ENCODE data around the gene BEST2. TPM values are rescaled to one million over a fixed set of nuclear protein-coding genes. Genes with fewer than 3 reads are reported as not detected.

Gene BEST2
- total RNA-seq, 1 experiment from 2014 or later = 0.70 TPM

GRCh38 chr19:12794196-12794941 lies 42.8 kb downstream of the BEST2 start:
- peaks cover 80% of the 10 kb centered on the region for H3K36me3 Mint-ChIP-seq (ENCODE audit: insufficient read depth, unreplicated experiment)
- peak overlapping the region; percentile 94 for H3K4me3 Mint-ChIP-seq (ENCODE audit: unreplicated experiment)
- intact Hi-C loops (cut with micrococcal nuclease) = loop anchor here (5.0 kb wide), 1 partner anchor 72 kb away; the partner anchor contains the start of gene TNPO2
- no peaks in the 10 kb centered on the region for H3K9me3 Mint-ChIP-seq (ENCODE audit: unreplicated experiment)
- no peaks in the 10 kb centered on the region for H3K27me3 Mint-ChIP-seq (ENCODE audit: insufficient read depth, unreplicated experiment)
- peak overlapping the region; percentile 95 for H3K27ac Mint-ChIP-seq (ENCODE audit: low read depth, unreplicated experiment)
- H3K4me1 Mint-ChIP-seq (ENCODE audit: insufficient read depth, unreplicated experiment) = peaks cover 29% of the 10 kb centered on the region
- ChIA-PET POLR2A (interaction anchor here (0.7 to 8.4 kb wide), 12 partner anchors 7 to 1733 kb away, joined by 3 to 410 read pairs (median 11); partner anchors contain the start of genes HOOK2, PRDX2, RNASEH2A and THSD8), CTCF (interaction anchor here (0.5 to 14.5 kb wide), 8 partner anchors 8 to 97 kb away, joined by 3 to 307 read pairs (median 3); partner anchors contain the start of gene HOOK2)
- DNase-seq (ENCODE audit: unreplicated experiment) = no peak
- no peak for TF ChIP-seq CTCF (IDR thresholded peaks at IDR 0.05; ENCODE audit: unreplicated experiment)
- BruUV-seq (replicated peaks) = no TSS peak

DNA sequence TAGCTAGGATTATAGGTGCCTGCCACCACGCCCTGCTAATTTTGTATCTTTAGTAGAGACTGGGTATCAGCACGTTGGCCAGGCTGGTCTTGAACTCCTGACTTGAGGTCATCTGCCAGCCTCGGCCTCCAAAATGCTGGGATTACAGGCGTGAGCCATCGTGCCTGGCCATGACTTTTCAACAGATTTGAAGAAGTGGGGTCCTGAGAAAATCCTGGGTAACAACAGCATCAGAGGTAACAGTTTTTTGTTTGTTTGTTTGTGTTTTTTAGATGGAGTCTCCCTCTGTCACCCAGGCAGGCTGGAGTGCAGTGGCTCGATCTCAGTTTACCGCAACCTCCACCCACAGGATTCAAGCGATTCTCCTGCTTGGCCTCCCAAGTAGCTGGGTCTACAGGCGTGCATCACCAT lies 43.4 kb downstream of the BEST2 start:
- H3K9me3 Mint-ChIP-seq (ENCODE audit: unreplicated experiment) = no peaks in the 10 kb centered on the region
- no peak overlapping the region for H3K27ac Mint-ChIP-seq (ENCODE audit: low read depth, unreplicated experiment)
- peaks cover 29% of the 10 kb centered on the region for H3K4me1 Mint-ChIP-seq (ENCODE audit: insufficient read depth, unreplicated experiment)
- ChIA-PET POLR2A (interaction anchor here (0.7 to 8.4 kb wide), 10 partner anchors 11 to 74 kb away, joined by 3 to 410 read pairs (median 4); partner anchors contain the start of genes HOOK2, RNASEH2A and TNPO2), CTCF (interaction anchor here (0.5 to 14.5 kb wide), 12 partner anchors 9 to 1966 kb away, joined by 3 to 307 read pairs (median 4); partner anchors contain the start of gene HOOK2)
- DNase-seq (ENCODE audit: unreplicated experiment) = no peak
- H3K27me3 Mint-ChIP-seq (ENCODE audit: insufficient read depth, unreplicated experiment) = no peaks in the 10 kb centered on the region
- no TSS peak for BruUV-seq (replicated peaks)
- H3K36me3 Mint-ChIP-seq (ENCODE audit: insufficient read depth, unreplicated experiment) = peaks cover 80% of the 10 kb centered on the region
- intact Hi-C loops (cut with micrococcal nuclease) = loop anchor here (5.0 kb wide), 1 partner anchor 73 kb away; the partner anchor contains the start of gene TNPO2
- no peak for TF ChIP-seq CTCF (IDR thresholded peaks at IDR 0.05; ENCODE audit: unreplicated experiment)
- H3K4me3 Mint-ChIP-seq (ENCODE audit: unreplicated experiment) = no peak overlapping the region

DNA sequence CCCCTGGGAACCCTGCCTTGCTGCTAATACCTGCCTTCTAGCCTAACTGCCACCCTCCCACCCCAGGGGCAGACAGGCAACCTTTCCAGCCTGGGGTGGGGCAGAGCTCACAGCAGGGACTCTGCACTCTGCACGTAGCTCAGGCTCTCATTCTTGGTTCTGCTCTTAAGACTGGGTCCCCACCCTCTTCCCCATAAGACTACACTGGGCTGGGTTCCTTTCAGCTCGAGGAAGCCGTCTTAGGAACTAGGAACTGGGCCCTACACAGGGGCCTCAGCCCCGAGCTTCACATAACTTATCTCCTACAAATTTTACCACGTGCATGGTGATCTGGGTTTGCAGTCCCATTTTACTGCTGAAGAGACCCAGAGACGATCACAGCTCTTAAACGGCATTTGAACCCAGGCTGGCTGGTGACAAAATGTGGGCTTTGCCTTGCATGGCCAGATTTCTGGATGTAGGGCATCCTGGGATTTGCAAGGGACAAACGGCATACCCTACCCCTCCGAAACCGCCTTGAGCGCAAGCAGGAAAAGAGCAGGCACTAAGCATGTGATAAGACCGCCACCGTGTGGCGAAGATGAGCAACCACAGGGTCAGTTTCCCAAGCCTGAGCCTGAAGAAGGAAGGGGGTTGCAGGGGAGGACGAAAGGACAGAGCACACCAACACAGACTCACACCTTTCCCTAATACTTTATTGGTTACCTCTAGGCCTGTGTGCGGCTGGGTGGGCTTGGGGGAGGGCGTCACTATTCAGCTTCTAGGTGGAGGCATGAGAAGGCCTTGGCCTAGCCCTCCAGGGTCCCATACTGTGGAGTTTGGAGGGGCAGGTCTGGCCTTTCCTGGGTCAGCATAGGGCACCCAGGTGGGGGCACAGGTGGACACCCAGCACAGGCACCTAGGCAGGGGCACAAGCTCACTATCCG lies 44.8 kb downstream of the BEST2 start:
- intact Hi-C loops (cut with micrococcal nuclease) = loop anchor here (1.0 kb wide), 5 partner anchors 19 to 120 kb away; no protein-coding TSS in a partner anchor
- H3K27me3 Mint-ChIP-seq (ENCODE audit: insufficient read depth, unreplicated experiment) = no peaks in the 10 kb centered on the region
- H3K27ac Mint-ChIP-seq (ENCODE audit: low read depth, unreplicated experiment) = peak overlapping the region; percentile 84

More for the DNA sequence above, 44.8 kb downstream of the BEST2 start:
- peaks cover 74% of the 10 kb centered on the region for H3K36me3 Mint-ChIP-seq (ENCODE audit: insufficient read depth, unreplicated experiment)
- BruUV-seq (replicated peaks) = no TSS peak
- H3K9me3 Mint-ChIP-seq (ENCODE audit: unreplicated experiment) = no peaks in the 10 kb centered on the region
- H3K4me3 Mint-ChIP-seq (ENCODE audit: unreplicated experiment) = peak overlapping the region; percentile 35
- peaks cover 18% of the 10 kb centered on the region for H3K4me1 Mint-ChIP-seq (ENCODE audit: insufficient read depth, unreplicated experiment)
- TF ChIP-seq CTCF (IDR thresholded peaks at IDR 0.05; ENCODE audit: unreplicated experiment) = peak; percentile 94
- POLR2A ChIA-PET = interaction anchor here (0.9 to 8.4 kb wide), 14 partner anchors 10 to 115 kb away, joined by 3 to 410 read pairs (median 5); partner anchors contain the start of genes DHPS, GET3, HOOK2 and RNASEH2A
- DNase-seq (ENCODE audit: unreplicated experiment) = peak; percentile 87
- CTCF ChIA-PET = interaction anchor here (0.5 to 14.5 kb wide), 32 partner anchors 9 to 1135 kb away, joined by 3 to 307 read pairs (median 4); partner anchors contain the start of genes DNASE2, GCDH, HOOK2 and MAN2B1
